MM.1S (cell line): ENCODE results near the gene KCND3.

ENCODE experiments used
- DNase-seq: peaks from one replicate; pipeline ENCODE4 v3.0.0-alpha.2; 2015
- H2AFZ ChIP-seq: fragments of 300-600 bp; sonication (generic); 2 replicates; pipeline ENCODE4 v1.6.0; 2016; ENCODE audit warnings: antibody characterized with exemption, low read length
- H3F3A ChIP-seq: fragments of 300-600 bp; sonication (generic); 2 replicates; pipeline ENCODE4 v1.6.1; 2016; ENCODE audit warnings: mild to moderate bottlenecking, antibody characterized with exemption, low read length, moderate library complexity, mixed read lengths; ENCODE audit not compliant: insufficient read depth
- H3K27ac ChIP-seq: fragments of 300-600 bp; sonication (generic); 2 replicates; pipeline ENCODE4 v1.5.1; 2016; ENCODE audit warnings: mild to moderate bottlenecking, low read length
- H3K27me3 ChIP-seq: fragments of 300-600 bp; sonication (generic); replicated peaks from 2 replicates; pipeline ENCODE4 v1.6.0; 2016; ENCODE audit warnings: low read length; ENCODE audit not compliant: insufficient read depth
- H3K36me3 ChIP-seq: fragments of 300-600 bp; sonication (generic); replicated peaks from 2 replicates; pipeline ENCODE4 v1.6.1; 2016; ENCODE audit warnings: mild to moderate bottlenecking, low read length, mixed read lengths; ENCODE audit not compliant: insufficient read depth
- H3K4me1 ChIP-seq: fragments of 300-600 bp; sonication (generic); 2 replicates; pipeline ENCODE4 v1.6.1; 2016; ENCODE audit warnings: low read length, mixed read lengths
- H3K4me2 ChIP-seq: fragments of 300-600 bp; sonication (generic); 2 replicates; pipeline ENCODE4 v1.6.0; 2016; ENCODE audit warnings: low read depth, low read length
- H3K4me3 ChIP-seq: fragments of 300-600 bp; sonication (generic); 2 replicates; pipeline ENCODE4 v1.5.1; 2016; ENCODE audit warnings: low read length, mixed read lengths
- H3K79me2 ChIP-seq: fragments of 300-600 bp; sonication (generic); 2 replicates; pipeline ENCODE4 v1.6.1; 2016; ENCODE audit warnings: mixed run types, low read length, mixed read lengths
- H3K9ac ChIP-seq: fragments of 300-600 bp; sonication (generic); 2 replicates; pipeline ENCODE4 v1.6.1; 2016; ENCODE audit warnings: low read length, mixed read lengths
- H3K9me2 ChIP-seq: fragments of 300-600 bp; sonication (generic); replicated peaks from 2 replicates; pipeline ENCODE4 v1.6.1; 2016; ENCODE audit warnings: mild to moderate bottlenecking, low read length, mixed read lengths; ENCODE audit not compliant: insufficient read depth
- H3K9me3 ChIP-seq: fragments of 300-600 bp; sonication (generic); replicated peaks from 2 replicates; pipeline ENCODE4 v1.6.1; 2016; ENCODE audit warnings: mild to moderate bottlenecking, low read length, mixed read lengths; ENCODE audit not compliant: insufficient read depth
- H4K20me1 ChIP-seq: fragments of 300-600 bp; sonication (generic); 2 replicates; pipeline ENCODE4 v1.6.1; 2016; ENCODE audit warnings: mild to moderate bottlenecking, low read length, moderate library complexity, mixed read lengths; ENCODE audit not compliant: insufficient read depth
- CTCF ChIP-seq: fragments of 300-600 bp; sonication (generic); IDR thresholded peaks from 2 replicates; pipeline ENCODE4 v1.5.1; 2016; ENCODE audit warnings: antibody characterized with exemption, low read length, mixed read lengths
- EZH2 ChIP-seq: fragments of 300-600 bp; sonication (generic); optimal IDR thresholded peaks from 2 replicates; pipeline ENCODE3; 2017; ENCODE audit warnings: low read depth, mild to moderate bottlenecking, antibody characterized with exemption, low read length, mixed read lengths
- EZH2phosphoT487 ChIP-seq: fragments of 300-600 bp; sonication (generic); IDR thresholded peaks from 2 replicates; pipeline ENCODE4 v1.6.1; 2018; ENCODE audit warnings: antibody characterized with exemption, low read length

Gene KCND3

GRCh38 chr1:111943066-111943465 lies 46.4 kb downstream of the KCND3 start:
- no peaks in the 10 kb centered on the region for H4K20me1 ChIP-seq
- no peak overlapping the region for H2AFZ ChIP-seq
- H3K36me3 ChIP-seq, result no peaks in the 10 kb centered on the region
- no peak overlapping the region for H3K27ac ChIP-seq
- no peak for DNase-seq
- H3K4me1 ChIP-seq, result no peaks in the 10 kb centered on the region
- no peak overlapping the region for H3K9ac ChIP-seq
- H3K79me2 ChIP-seq, result no peaks in the 10 kb centered on the region
- H3K4me3 ChIP-seq, result no peak overlapping the region
- no peaks in the 10 kb centered on the region for H3K9me3 ChIP-seq
- H3K9me2 ChIP-seq, result no peaks in the 10 kb centered on the region
- no peaks in the 10 kb centered on the region for H3F3A ChIP-seq
- TF ChIP-seq EZH2phosphoT487 (no peak), CTCF (no peak), EZH2 (no peak)
- H3K4me2 ChIP-seq, result no peak overlapping the region
- no peaks in the 10 kb centered on the region for H3K27me3 ChIP-seq

GRCh38 chr1:111938536-111938935 lies 50.9 kb downstream of the KCND3 start:
- Histone ChIP-seq H4K20me1 (no peaks in the 10 kb centered on the region), H3K4me2 (no peak overlapping the region), H3K27ac (no peak overlapping the region), H3K79me2 (no peaks in the 10 kb centered on the region), H3K9ac (no peak overlapping the region), H3K36me3 (no peaks in the 10 kb centered on the region), H3K4me1 (no peaks in the 10 kb centered on the region), H3K27me3 (no peaks in the 10 kb centered on the region), H3F3A (no peaks in the 10 kb centered on the region), H3K9me3 (no peaks in the 10 kb centered on the region), H3K4me3 (no peak overlapping the region), H3K9me2 (no peaks in the 10 kb centered on the region), H2AFZ (no peak overlapping the region)
- DNase-seq, result no peak
- no peak for TF ChIP-seq CTCF
- TF ChIP-seq EZH2phosphoT487, result no peak
- no peak for TF ChIP-seq EZH2

GRCh38 chr1:111938123-111938522 lies 51.3 kb downstream of the KCND3 start:
- Histone ChIP-seq H3K9ac (no peak overlapping the region), H3K27ac (no peak overlapping the region), H3K9me2 (no peaks in the 10 kb centered on the region), H3K36me3 (no peaks in the 10 kb centered on the region), H3K79me2 (no peaks in the 10 kb centered on the region), H3K4me2 (no peak overlapping the region), H3K27me3 (no peaks in the 10 kb centered on the region), H2AFZ (no peak overlapping the region), H4K20me1 (no peaks in the 10 kb centered on the region), H3F3A (no peaks in the 10 kb centered on the region), H3K4me3 (no peak overlapping the region), H3K4me1 (no peaks in the 10 kb centered on the region), H3K9me3 (no peaks in the 10 kb centered on the region)
- TF ChIP-seq EZH2phosphoT487 (no peak), EZH2 (no peak), CTCF (no peak)
- no peak for DNase-seq
